Camera-type eye (tissue), 1 donor: ENCODE data around the gene KRTAP8-1. TPM values are rescaled to one million over a fixed set of nuclear protein-coding genes. Genes with fewer than 3 reads are reported as not detected.

Source experiments
- total RNA-seq: library from RNA; depleted of rRNA; stranded (reverse); fragments of >200 nt; gene quantifications from one replicate; pipeline ENCODE4 v1.2.3, GENCODE V29; 2014

Gene KRTAP8-1, protein sequence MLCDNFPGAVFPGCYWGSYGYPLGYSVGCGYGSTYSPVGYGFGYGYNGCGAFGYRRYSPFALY
- total RNA-seq = not detected

DNA sequence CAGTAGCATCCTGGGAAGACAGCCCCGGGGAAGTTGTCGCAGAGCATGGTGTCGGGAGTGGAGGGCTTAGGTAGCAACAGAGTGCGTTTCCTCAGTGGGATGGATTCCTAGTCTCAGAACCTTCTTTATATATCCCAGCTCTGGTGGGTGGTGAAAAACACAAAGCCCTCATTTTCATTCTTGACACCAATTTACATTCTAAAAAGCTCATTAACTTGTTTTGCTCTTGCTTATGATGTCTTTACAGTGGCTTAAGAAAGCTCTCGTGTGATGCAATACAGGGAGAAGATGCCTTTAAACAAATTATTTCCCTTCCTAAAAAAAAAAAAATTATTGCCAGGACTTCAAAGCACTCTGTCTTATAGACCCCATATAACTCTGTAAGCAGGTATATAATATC lies at the start of gene KRTAP8-1:
KRTAP8-1 (minus strand) TSS at position 101 of the 400 bp plus-strand sequence; CDS start at position 47, 54 bp downstream.

DNA sequence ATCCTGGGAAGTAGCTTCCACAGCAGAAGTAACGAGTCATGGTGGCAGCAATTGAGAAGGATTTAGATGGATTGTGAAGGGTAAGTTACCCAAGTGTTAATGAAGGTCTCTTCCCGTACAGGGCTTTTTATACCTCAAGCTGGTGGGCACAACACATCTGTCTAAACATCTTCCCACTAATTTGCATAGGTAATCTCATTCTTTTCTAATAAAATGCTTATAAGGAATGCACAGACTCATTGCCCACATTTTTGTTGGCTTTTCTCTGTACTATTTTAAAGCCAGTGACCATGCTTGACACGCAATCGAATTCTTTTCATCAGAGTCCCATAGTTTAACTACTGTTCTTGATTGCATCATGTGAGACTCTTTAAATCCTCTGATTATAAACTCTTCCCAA lies 16.6 kb upstream of the KRTAP8-1 start, which contains the start of gene KRTAP7-1:
KRTAP7-1 (minus strand) TSS at position 101 of the 400 bp plus-strand sequence; CDS start at position 40, 61 bp downstream.

Other genes starting within 250 kb of the KRTAP8-1 start
- not detected for gene KRTAP22-2, start 222.9 kb downstream of the KRTAP8-1 start, total RNA-seq
- not detected for gene KRTAP6-3, start 220.8 kb downstream of the KRTAP8-1 start, total RNA-seq
- not detected for gene KRTAP6-2, start 214.4 kb downstream of the KRTAP8-1 start, total RNA-seq
- not detected for gene KRTAP22-1, start 212.2 kb downstream of the KRTAP8-1 start, total RNA-seq
- gene KRTAP6-1, start 199.3 kb downstream of the KRTAP8-1 start, total RNA-seq = not detected
- gene KRTAP20-1, start 196.8 kb downstream of the KRTAP8-1 start, total RNA-seq = not detected
- gene KRTAP20-4, start 192.6 kb downstream of the KRTAP8-1 start, total RNA-seq = not detected
- gene KRTAP20-2, start 178.1 kb downstream of the KRTAP8-1 start, total RNA-seq = not detected
- not detected for gene KRTAP20-3, start 170.4 kb downstream of the KRTAP8-1 start, total RNA-seq
- not detected for gene KRTAP21-3, start 94.5 kb downstream of the KRTAP8-1 start, total RNA-seq
- not detected for gene KRTAP21-2, start 66.0 kb downstream of the KRTAP8-1 start, total RNA-seq
- gene KRTAP21-1, start 57.8 kb downstream of the KRTAP8-1 start, total RNA-seq = 1.3 TPM
- not detected for gene KRTAP7-1, start 16.5 kb upstream of the KRTAP8-1 start, total RNA-seq
- gene KRTAP11-1, start 68.3 kb upstream of the KRTAP8-1 start, total RNA-seq = not detected
- gene KRTAP19-8, start 225.2 kb upstream of the KRTAP8-1 start, total RNA-seq = not detected